KMS-11 (cell line): ENCODE measurements around the gene DSG3.

Experiments used
- H2AFZ ChIP-seq: fragments of 200-600 bp; sonication (generic); 2 replicates; pipeline ENCODE4 v1.6.1; 2016; ENCODE audit warnings: antibody characterized with exemption, mixed run types, low read depth
- H3K27ac ChIP-seq: fragments of 200-600 bp; sonication (generic); 2 replicates; pipeline ENCODE4 v1.6.1; 2016; ENCODE audit warnings: mild to moderate bottlenecking, mixed run types
- H3K27me3 ChIP-seq: fragments of 200-600 bp; sonication (generic); 2 replicates; pipeline ENCODE4 v1.6.1; 2017; ENCODE audit warnings: mild to moderate bottlenecking, low read depth, mixed run types, moderate library complexity; ENCODE audit not compliant: insufficient read depth
- H3K36me3 ChIP-seq: fragments of 200-600 bp; sonication (generic); 2 replicates; pipeline ENCODE4 v1.6.1; 2017; ENCODE audit warnings: mild to moderate bottlenecking, mixed run types; ENCODE audit not compliant: insufficient read depth
- H3K4me1 ChIP-seq: fragments of 200-600 bp; sonication (generic); 2 replicates; pipeline ENCODE4 v1.6.1; 2016; ENCODE audit warnings: mild to moderate bottlenecking, low read depth, mixed run types; ENCODE audit not compliant: poor library complexity, severe bottlenecking
- H3K4me2 ChIP-seq: fragments of 200-600 bp; sonication (generic); 2 replicates; pipeline ENCODE4 v1.7.0; 2016; ENCODE audit warnings: mild to moderate bottlenecking, mixed run types
- H3K4me3 ChIP-seq: fragments of 200-600 bp; sonication (generic); IDR thresholded peaks from 2 replicates; pipeline ENCODE4 v1.6.1; 2017; ENCODE audit warnings: low read depth, low read length, mixed read lengths; ENCODE audit not compliant: insufficient read depth
- H3K79me2 ChIP-seq: fragments of 200-600 bp; sonication (generic); 2 replicates; pipeline ENCODE4 v1.6.1; 2016; ENCODE audit warnings: low read depth, mixed run types; ENCODE audit not compliant: insufficient read depth
- H3K9ac ChIP-seq: fragments of 200-600 bp; sonication (generic); 2 replicates; pipeline ENCODE4 v1.6.1; 2016; ENCODE audit warnings: mild to moderate bottlenecking, mixed run types
- H4K20me1 ChIP-seq: fragments of 200-600 bp; sonication (generic); 2 replicates; pipeline ENCODE4 v1.6.1; 2016; ENCODE audit warnings: mild to moderate bottlenecking, mixed run types; ENCODE audit not compliant: insufficient read depth
- TF ChIP-seq, protein P1 (sequence below): fragments of 200-600 bp; sonication (generic); conservative IDR thresholded peaks from 2 replicates; pipeline ENCODE4 v1.6.1; 2017; ENCODE audit warnings: low read depth, mild to moderate bottlenecking, antibody characterized with exemption, low read length, moderate library complexity, mixed read lengths

DSG3 gene

DNA sequence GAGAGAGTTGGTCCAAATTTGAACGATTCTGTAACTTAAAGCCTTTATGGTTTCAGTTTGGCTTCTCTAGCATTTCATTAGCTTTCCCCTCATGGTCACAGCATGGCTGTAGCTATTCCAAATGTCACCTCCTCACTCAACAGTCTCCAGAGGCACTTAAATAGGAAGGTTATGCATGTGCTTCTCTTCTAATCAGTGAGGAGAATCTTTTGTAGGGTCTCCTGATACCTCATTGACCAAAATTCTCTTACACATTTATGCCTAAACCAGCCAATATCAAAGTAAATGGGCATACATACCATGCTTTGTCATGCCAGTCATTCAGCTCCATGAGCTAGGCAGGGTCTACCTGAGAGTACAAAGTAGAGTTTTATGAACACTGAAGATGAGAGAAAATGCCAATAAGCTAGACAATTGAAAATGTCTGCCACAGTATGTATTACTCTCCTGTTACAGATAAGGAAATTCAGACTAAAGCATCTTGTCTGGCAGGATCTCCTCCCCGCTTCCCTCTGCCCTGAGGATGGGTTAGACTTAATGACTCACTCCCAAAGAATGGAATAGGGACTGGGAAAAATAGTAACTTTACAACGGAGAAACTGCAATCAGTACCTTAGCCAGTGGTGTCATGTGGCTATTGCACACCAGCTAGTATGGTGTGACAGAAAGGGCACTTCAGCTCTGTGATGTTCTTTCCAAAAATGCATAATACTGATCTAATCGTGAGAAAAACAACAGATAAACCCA, 65.8 kb downstream of the DSG3 start:
- TF ChIP-seq, protein P1, sequence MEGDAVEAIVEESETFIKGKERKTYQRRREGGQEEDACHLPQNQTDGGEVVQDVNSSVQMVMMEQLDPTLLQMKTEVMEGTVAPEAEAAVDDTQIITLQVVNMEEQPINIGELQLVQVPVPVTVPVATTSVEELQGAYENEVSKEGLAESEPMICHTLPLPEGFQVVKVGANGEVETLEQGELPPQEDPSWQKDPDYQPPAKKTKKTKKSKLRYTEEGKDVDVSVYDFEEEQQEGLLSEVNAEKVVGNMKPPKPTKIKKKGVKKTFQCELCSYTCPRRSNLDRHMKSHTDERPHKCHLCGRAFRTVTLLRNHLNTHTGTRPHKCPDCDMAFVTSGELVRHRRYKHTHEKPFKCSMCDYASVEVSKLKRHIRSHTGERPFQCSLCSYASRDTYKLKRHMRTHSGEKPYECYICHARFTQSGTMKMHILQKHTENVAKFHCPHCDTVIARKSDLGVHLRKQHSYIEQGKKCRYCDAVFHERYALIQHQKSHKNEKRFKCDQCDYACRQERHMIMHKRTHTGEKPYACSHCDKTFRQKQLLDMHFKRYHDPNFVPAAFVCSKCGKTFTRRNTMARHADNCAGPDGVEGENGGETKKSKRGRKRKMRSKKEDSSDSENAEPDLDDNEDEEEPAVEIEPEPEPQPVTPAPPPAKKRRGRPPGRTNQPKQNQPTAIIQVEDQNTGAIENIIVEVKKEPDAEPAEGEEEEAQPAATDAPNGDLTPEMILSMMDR: no peak
- peaks cover 7% of the 10 kb centered on the region; the same call in 1 of the 2 replicates for H3K79me2 ChIP-seq
- no peak overlapping the region for H3K27ac ChIP-seq
- H3K4me2 ChIP-seq: no peak overlapping the region
- no peaks in the 10 kb centered on the region for H4K20me1 ChIP-seq
- no peak overlapping the region for H3K4me3 ChIP-seq
- H3K27me3 ChIP-seq: no peaks in the 10 kb centered on the region
- H3K4me1 ChIP-seq: peaks cover 13% of the 10 kb centered on the region
- H3K36me3 ChIP-seq: no peaks in the 10 kb centered on the region
- no peak overlapping the region for H2AFZ ChIP-seq
- no peak overlapping the region for H3K9ac ChIP-seq

DNA sequence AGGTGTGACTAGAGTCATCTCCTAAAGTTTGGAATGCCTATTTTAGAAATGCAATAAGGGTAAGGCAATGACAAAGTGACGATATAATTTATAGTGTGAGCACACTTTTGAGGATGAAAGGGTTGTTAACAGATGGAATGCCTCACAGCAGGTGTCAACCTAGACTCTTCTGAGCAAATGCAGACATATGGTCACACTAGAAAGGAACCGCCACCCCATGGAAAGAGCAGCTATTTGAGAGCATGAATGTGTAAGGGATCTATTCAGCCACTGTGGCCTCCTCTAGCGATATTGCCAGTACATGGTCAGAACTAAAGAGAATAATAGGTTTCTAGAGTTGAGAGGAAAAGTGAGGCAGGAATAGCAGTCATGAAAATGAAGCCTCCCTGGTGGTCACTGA, 68.9 kb downstream of the DSG3 start:
- Histone ChIP-seq H3K27me3 (no peaks in the 10 kb centered on the region), H3K4me2 (no peak overlapping the region), H3K36me3 (no peaks in the 10 kb centered on the region; the same call in 1 of the 2 replicates), H3K4me1 (no peaks in the 10 kb centered on the region), H4K20me1 (no peaks in the 10 kb centered on the region), H3K79me2 (no peaks in the 10 kb centered on the region), H3K9ac (no peak overlapping the region), H2AFZ (no peak overlapping the region), H3K27ac (no peak overlapping the region), H3K4me3 (no peak overlapping the region)
- TF ChIP-seq, protein P1: no peak

DNA sequence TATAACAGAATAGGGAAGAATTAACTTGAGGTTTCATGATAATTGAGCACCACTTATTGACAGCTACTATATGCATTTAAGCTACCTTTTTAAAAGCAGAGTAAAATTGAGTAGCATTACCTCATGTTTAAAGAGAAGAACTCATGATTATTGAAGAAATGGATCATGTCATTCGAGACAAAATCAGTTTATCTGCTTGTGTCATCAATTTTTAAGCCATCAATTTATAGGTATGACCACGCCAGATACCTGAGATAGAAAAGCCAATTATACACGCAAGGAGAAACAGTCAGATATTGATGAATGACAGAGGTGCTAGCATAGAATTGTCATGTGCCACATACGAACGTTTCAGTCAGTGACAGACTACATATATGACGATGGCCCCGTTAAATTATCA, 78.8 kb downstream of the DSG3 start:
- Histone ChIP-seq H3K27me3 (no peaks in the 10 kb centered on the region), H3K79me2 (no peaks in the 10 kb centered on the region), H4K20me1 (no peaks in the 10 kb centered on the region), H3K9ac (no peak overlapping the region), H3K27ac (no peak overlapping the region), H3K4me3 (no peak overlapping the region), H3K4me2 (no peak overlapping the region), H2AFZ (no peak overlapping the region), H3K4me1 (no peaks in the 10 kb centered on the region), H3K36me3 (no peaks in the 10 kb centered on the region; the same call in 1 of the 2 replicates)
- TF ChIP-seq, protein P1: no peak
